GDM1 (cell line): ENCODE data around the gene SPINK7.

Experiments used
- DNase-seq: peaks from one replicate; lab custom pipeline; 2025; lab: John Stamatoyannopoulos, UW

SPINK7 gene

GRCh38 chr5:148343603-148344487 lies 31.6 kb downstream of the SPINK7 start:
- DNase-seq: no peak

GRCh38 chr5:148347706-148348105 lies 35.5 kb downstream of the SPINK7 start:
- DNase-seq: no peak

GRCh38 chr5:148352696-148353095 lies 40.5 kb downstream of the SPINK7 start:
- DNase-seq: no peak

- no peak for DNase-seq
Measured at GRCh38 chr5:148353634-148354033, 41.4 kb downstream of the SPINK7 start.

- no peak for DNase-seq
Measured at GRCh38 chr5:148364343-148364742, 52.1 kb downstream of the SPINK7 start.
